A172 (cell line): Measurements from ENCODE around the gene USP22. TPM values are rescaled to one million over a fixed set of nuclear protein-coding genes. Genes with fewer than 3 reads are reported as not detected.

Source experiments
- DNase-seq: peaks from one replicate; pipeline ENCODE4 v3.0.0-alpha.2; 2015; ENCODE audit warnings: low spot score
- total RNA-seq: library from RNA; depleted of rRNA; stranded (reverse); fragments of >200 nt; shearing (Covaris generic); gene quantifications from 2 replicates; pipeline ENCODE4 v1.2.3, GENCODE V29; 2014; rRNA removed

Gene USP22
- total RNA-seq, 1 experiment from 2014 or later: 184 TPM

- DNase-seq: peak; percentile 14
Observed at GRCh38 chr17:20955427-20956323, 87.1 kb downstream of the USP22 start.

GRCh38 chr17:20954794-20955193 is 88.0 kb downstream of the USP22 start:
- DNase-seq: no peak

- DNase-seq: no peak
Observed at GRCh38 chr17:20952183-20952582, 90.6 kb downstream of the USP22 start.

Other genes with a start within 250 kb of the USP22 start
- gene DHRS7B, start 84.0 kb upstream of the USP22 start, total RNA-seq: 20.2 and 21.7 TPM in 2 replicates
- 38.0 and 41.7 TPM in 2 replicates for gene TMEM11, start 171.2 kb upstream of the USP22 start, total RNA-seq
- gene NATD1, start 210.4 kb upstream of the USP22 start, total RNA-seq: 1.9 and 2.9 TPM in 2 replicates
- gene MAP2K3, start 241.7 kb upstream of the USP22 start, total RNA-seq: 12.1 and 16.8 TPM in 2 replicates